ENCODE data around the gene ABTB2.

ABTB2 gene

DNA sequence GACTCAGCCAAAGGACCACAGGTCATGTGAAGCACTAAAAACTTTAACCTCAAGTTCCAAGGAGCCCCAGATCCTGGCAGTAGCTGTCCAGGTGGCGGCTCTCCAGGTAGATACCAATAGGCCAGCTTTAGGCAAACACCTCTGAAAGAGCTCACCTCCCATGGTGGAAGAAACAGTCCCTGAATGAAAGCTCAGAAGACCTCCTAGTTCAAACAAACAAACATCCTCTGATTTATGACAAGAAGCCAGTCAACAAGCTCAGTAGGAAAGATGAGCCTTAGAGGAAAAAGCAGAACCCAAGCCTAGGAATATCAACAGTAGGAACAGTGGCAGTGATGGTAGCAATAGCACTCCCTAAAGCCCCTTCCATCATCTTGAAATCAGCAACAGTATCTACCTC, 17.2 kb downstream of the ABTB2 start:
- Histone ChIP-seq H3K4me3 (ENCODE audit: low read length) (no peak overlapping the region), H3K9ac (ENCODE audit: low read length) (no peak overlapping the region), H3K36me3 (ENCODE audit: control insufficient read depth, insufficient read depth, low read length, severe bottlenecking) (no peaks in the 10 kb centered on the region), H3K9me3 (ENCODE audit: control insufficient read depth, low read length) (no peaks in the 10 kb centered on the region), H3K4me1 (ENCODE audit: control insufficient read depth, insufficient read depth, low read length) (peaks cover 28% of the 10 kb centered on the region), H3K27me3 (replicated peaks; ENCODE audit: control insufficient read depth, insufficient read depth, low read length) (no peaks in the 10 kb centered on the region)
- no peak for DNase-seq (ENCODE audit: low read depth)

DNA sequence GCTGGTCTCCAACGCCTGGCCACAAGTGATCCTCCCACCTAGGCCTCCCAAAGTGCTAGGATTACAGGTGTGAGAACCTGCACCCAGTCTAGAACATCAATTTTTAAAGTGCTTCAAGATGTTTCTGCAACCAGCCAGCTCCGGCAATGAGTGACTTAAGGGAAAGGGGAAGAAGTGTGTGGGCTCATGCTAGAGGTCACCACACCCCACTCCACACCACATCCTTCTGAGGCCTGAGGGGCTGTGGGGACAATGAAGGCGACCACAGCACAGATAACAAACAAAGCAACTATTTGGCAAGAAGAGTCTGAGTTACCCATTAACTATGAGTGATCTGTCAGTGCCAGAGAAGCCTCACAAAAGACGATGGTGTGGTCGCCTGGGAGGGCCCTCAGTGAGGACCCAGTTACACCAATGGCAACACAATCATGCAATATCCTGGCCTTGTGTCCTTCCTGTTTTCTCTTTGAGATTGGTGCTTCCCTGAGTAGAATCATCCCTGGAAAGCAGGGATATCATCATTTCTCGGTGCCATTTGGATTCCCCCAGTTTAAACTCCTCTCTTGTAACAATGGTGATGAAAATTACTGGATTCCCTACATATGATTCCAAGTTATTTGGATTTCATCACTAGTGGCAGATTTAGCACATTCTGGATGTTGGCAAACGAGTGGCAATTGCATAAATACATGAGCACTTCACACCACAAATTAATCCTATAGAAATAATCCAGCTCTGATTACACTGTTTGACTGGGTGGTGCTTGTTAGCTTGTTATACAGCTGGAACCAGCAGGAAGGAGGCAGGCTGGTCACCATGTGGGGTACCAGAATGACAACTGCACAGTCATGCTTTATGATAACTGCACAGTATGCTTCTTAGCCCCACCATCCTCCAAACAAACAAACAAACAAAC, 18.4 kb downstream of the ABTB2 start:
- Histone ChIP-seq H3K4me1 (ENCODE audit: control insufficient read depth, insufficient read depth, low read length) (peaks cover 16% of the 10 kb centered on the region), H3K9me3 (ENCODE audit: control insufficient read depth, low read length) (no peaks in the 10 kb centered on the region), H3K27me3 (replicated peaks; ENCODE audit: control insufficient read depth, insufficient read depth, low read length) (no peaks in the 10 kb centered on the region), H3K4me3 (ENCODE audit: low read length) (no peak overlapping the region), H3K9ac (ENCODE audit: low read length) (no peak overlapping the region), H3K36me3 (ENCODE audit: control insufficient read depth, insufficient read depth, low read length, severe bottlenecking) (no peaks in the 10 kb centered on the region)
- no peak for DNase-seq (ENCODE audit: low read depth)

- H3K36me3 ChIP-seq (ENCODE audit: control insufficient read depth, insufficient read depth, low read length, severe bottlenecking): no peaks in the 10 kb centered on the region
- no peak overlapping the region for H3K4me3 ChIP-seq (ENCODE audit: low read length)
- peaks cover 8% of the 10 kb centered on the region for H3K4me1 ChIP-seq (ENCODE audit: control insufficient read depth, insufficient read depth, low read length)
- no peaks in the 10 kb centered on the region for H3K27me3 ChIP-seq (replicated peaks; ENCODE audit: control insufficient read depth, insufficient read depth, low read length)
- H3K9ac ChIP-seq (ENCODE audit: low read length): no peak overlapping the region
- H3K9me3 ChIP-seq (ENCODE audit: control insufficient read depth, low read length): no peaks in the 10 kb centered on the region
- DNase-seq (ENCODE audit: low read depth): no peak
Measured at GRCh38 chr11:34337016-34337415, 20.8 kb downstream of the ABTB2 start.

GRCh38 chr11:34335801-34336200, 22.0 kb downstream of the ABTB2 start:
- no peak overlapping the region for H3K9ac ChIP-seq (ENCODE audit: low read length)
- H3K9me3 ChIP-seq (ENCODE audit: control insufficient read depth, low read length): no peaks in the 10 kb centered on the region
- H3K27me3 ChIP-seq (replicated peaks; ENCODE audit: control insufficient read depth, insufficient read depth, low read length): no peaks in the 10 kb centered on the region
- H3K4me1 ChIP-seq (ENCODE audit: control insufficient read depth, insufficient read depth, low read length): no peaks in the 10 kb centered on the region
- no peak overlapping the region for H3K4me3 ChIP-seq (ENCODE audit: low read length)
- no peak for DNase-seq (ENCODE audit: low read depth)
- no peaks in the 10 kb centered on the region for H3K36me3 ChIP-seq (ENCODE audit: control insufficient read depth, insufficient read depth, low read length, severe bottlenecking)

GRCh38 chr11:34335331-34335730, 22.5 kb downstream of the ABTB2 start:
- Histone ChIP-seq H3K4me1 (ENCODE audit: control insufficient read depth, insufficient read depth, low read length) (no peaks in the 10 kb centered on the region), H3K9ac (ENCODE audit: low read length) (no peak overlapping the region), H3K36me3 (ENCODE audit: control insufficient read depth, insufficient read depth, low read length, severe bottlenecking) (no peaks in the 10 kb centered on the region), H3K27me3 (replicated peaks; ENCODE audit: control insufficient read depth, insufficient read depth, low read length) (no peaks in the 10 kb centered on the region), H3K9me3 (ENCODE audit: control insufficient read depth, low read length) (no peaks in the 10 kb centered on the region), H3K4me3 (ENCODE audit: low read length) (no peak overlapping the region)
- DNase-seq (ENCODE audit: low read depth): no peak

DNA sequence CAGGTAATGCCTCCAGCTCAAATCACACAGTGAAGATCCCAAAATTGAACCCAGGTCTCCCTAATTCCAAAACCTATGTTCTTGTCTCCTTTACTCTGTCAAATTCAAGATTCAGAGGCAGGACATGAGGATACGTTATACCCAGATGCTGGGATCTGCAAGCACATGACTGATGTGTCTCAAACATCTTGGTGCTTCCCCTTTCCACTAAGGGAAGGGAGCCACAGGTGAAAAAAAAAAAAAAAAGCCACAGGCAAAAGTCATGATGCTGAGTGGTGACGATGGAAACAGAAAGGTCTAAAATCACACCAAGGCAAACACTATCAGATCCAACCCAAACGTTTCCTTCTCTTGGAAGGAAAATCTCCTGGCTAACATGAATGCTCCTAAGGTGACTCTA, 24.0 kb downstream of the ABTB2 start:
- Histone ChIP-seq H3K4me3 (ENCODE audit: low read length) (no peak overlapping the region), H3K9ac (ENCODE audit: low read length) (no peak overlapping the region), H3K27me3 (replicated peaks; ENCODE audit: control insufficient read depth, insufficient read depth, low read length) (no peaks in the 10 kb centered on the region), H3K4me1 (ENCODE audit: control insufficient read depth, insufficient read depth, low read length) (peaks cover 3% of the 10 kb centered on the region), H3K9me3 (ENCODE audit: control insufficient read depth, low read length) (no peaks in the 10 kb centered on the region), H3K36me3 (ENCODE audit: control insufficient read depth, insufficient read depth, low read length, severe bottlenecking) (no peaks in the 10 kb centered on the region)
- no peak for DNase-seq (ENCODE audit: low read depth)

DNA sequence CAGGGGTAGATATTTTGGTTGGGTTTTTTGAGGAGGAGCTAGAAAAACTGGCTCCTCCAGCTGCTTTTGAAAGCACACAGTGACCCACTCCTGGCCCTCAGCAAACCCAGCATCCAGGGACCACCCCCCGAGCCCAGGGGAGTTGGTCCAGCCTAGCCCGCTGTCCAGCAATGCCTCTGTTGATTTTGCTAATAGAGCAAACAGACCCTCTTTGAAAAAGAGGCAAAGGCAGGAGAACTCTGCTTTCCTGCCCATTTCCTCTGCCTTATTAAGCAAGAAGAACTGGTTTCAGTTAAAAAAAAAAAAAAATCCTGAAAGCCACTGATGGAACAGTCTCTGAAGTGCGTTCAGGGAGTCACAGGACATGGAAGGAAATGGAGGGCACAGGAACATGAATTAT, 25.3 kb downstream of the ABTB2 start:
- H3K36me3 ChIP-seq (ENCODE audit: control insufficient read depth, insufficient read depth, low read length, severe bottlenecking): no peaks in the 10 kb centered on the region
- H3K9me3 ChIP-seq (ENCODE audit: control insufficient read depth, low read length): no peaks in the 10 kb centered on the region
- no peaks in the 10 kb centered on the region for H3K27me3 ChIP-seq (replicated peaks; ENCODE audit: control insufficient read depth, insufficient read depth, low read length)
- peaks cover 15% of the 10 kb centered on the region for H3K4me1 ChIP-seq (ENCODE audit: control insufficient read depth, insufficient read depth, low read length)
- no peak overlapping the region for H3K9ac ChIP-seq (ENCODE audit: low read length)
- no peak overlapping the region for H3K4me3 ChIP-seq (ENCODE audit: low read length)
- no peak for DNase-seq (ENCODE audit: low read depth)

GRCh38 chr11:34331736-34332135, 26.1 kb downstream of the ABTB2 start:
- no peaks in the 10 kb centered on the region for H3K9me3 ChIP-seq (ENCODE audit: control insufficient read depth, low read length)
- H3K4me1 ChIP-seq (ENCODE audit: control insufficient read depth, insufficient read depth, low read length): peaks cover 18% of the 10 kb centered on the region
- H3K4me3 ChIP-seq (ENCODE audit: low read length): no peak overlapping the region
- H3K36me3 ChIP-seq (ENCODE audit: control insufficient read depth, insufficient read depth, low read length, severe bottlenecking): no peaks in the 10 kb centered on the region
- DNase-seq (ENCODE audit: low read depth): no peak
- no peaks in the 10 kb centered on the region for H3K27me3 ChIP-seq (replicated peaks; ENCODE audit: control insufficient read depth, insufficient read depth, low read length)
- H3K9ac ChIP-seq (ENCODE audit: low read length): no peak overlapping the region

DNA sequence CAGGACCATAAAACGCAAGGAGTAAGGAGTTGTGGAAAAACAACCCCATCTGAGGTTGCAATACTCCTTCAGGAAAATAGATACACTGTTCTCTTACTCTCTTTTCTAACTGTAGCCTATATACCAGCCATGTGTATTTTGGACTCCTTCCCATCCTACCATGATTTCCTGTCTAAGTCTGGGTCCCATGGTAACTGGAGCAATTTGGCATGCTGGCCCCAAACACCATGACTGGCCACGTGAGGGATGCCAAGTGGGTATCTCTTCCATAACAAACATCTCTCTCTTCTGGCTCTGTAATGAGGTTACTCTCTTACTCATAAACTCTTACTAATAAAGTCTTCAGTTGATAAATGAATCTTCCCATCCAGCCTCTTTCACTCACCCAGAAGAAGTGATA, 26.5 kb downstream of the ABTB2 start:
- no peak for DNase-seq (ENCODE audit: low read depth)
- Histone ChIP-seq H3K9me3 (ENCODE audit: control insufficient read depth, low read length) (no peaks in the 10 kb centered on the region), H3K9ac (ENCODE audit: low read length) (no peak overlapping the region), H3K27me3 (replicated peaks; ENCODE audit: control insufficient read depth, insufficient read depth, low read length) (no peaks in the 10 kb centered on the region), H3K36me3 (ENCODE audit: control insufficient read depth, insufficient read depth, low read length, severe bottlenecking) (no peaks in the 10 kb centered on the region), H3K4me1 (ENCODE audit: control insufficient read depth, insufficient read depth, low read length) (peaks cover 18% of the 10 kb centered on the region), H3K4me3 (ENCODE audit: low read length) (no peak overlapping the region)

DNA sequence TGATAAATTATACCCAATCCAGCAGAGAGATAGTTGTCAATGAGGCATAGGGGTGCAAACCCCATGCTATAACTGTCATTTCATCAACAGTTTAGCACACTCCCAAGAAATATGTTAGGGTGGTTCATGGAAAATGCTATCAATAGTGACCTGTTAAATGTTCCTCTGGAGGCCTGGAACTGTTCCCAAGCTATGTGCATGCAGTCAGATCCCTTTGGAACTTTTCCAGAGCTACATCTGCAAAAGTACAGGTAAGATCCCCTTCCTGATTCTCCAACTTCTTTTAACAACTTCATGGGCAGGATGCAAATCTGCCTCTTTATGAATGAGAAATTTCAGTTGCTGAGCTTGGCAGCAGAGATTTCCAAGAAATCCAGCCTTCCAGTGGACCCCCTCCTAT, 27.2 kb downstream of the ABTB2 start:
- no peaks in the 10 kb centered on the region for H3K36me3 ChIP-seq (ENCODE audit: control insufficient read depth, insufficient read depth, low read length, severe bottlenecking)
- H3K27me3 ChIP-seq (replicated peaks; ENCODE audit: control insufficient read depth, insufficient read depth, low read length): no peaks in the 10 kb centered on the region
- H3K4me3 ChIP-seq (ENCODE audit: low read length): no peak overlapping the region
- no peak overlapping the region for H3K9ac ChIP-seq (ENCODE audit: low read length)
- H3K9me3 ChIP-seq (ENCODE audit: control insufficient read depth, low read length): no peaks in the 10 kb centered on the region
- DNase-seq (ENCODE audit: low read depth): no peak
- peaks cover 18% of the 10 kb centered on the region for H3K4me1 ChIP-seq (ENCODE audit: control insufficient read depth, insufficient read depth, low read length)

DNA sequence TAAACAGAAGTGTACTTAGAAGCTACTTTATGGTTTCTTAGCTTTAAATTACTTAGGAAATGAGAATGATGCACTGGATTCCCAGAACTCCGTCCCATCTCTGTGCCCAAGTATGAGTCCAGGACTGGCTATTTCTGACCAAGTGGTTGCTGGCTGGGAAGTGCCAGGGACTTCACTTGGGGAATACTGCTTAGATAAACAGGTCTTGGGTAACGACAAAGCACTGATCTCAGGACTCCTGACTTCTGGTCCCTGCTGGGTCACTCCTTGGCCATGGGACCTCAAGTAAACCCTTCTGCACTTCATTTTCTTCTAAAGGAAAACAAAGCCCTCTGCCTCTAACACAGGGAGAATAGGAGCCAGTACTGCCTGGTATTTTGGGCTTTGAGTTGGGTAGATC, 27.9 kb downstream of the ABTB2 start:
- no peaks in the 10 kb centered on the region for H3K36me3 ChIP-seq (ENCODE audit: control insufficient read depth, insufficient read depth, low read length, severe bottlenecking)
- no peak for DNase-seq (ENCODE audit: low read depth)
- H3K27me3 ChIP-seq (replicated peaks; ENCODE audit: control insufficient read depth, insufficient read depth, low read length): no peaks in the 10 kb centered on the region
- H3K9me3 ChIP-seq (ENCODE audit: control insufficient read depth, low read length): no peaks in the 10 kb centered on the region
- H3K9ac ChIP-seq (ENCODE audit: low read length): no peak overlapping the region
- no peak overlapping the region for H3K4me3 ChIP-seq (ENCODE audit: low read length)
- peaks cover 18% of the 10 kb centered on the region for H3K4me1 ChIP-seq (ENCODE audit: control insufficient read depth, insufficient read depth, low read length)

DNA sequence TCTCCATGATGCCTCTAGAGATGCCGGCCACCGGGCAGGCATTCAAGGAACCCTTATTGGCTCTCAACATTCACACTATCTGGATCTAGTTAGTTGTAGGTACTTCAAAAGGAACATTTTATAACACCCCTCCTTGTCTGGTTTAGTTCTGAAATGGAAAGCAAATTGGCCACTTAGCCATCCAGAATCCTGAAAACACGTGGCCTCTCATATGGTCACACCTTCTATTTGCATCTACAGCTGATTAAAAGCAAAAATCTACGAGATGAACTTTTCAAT, 29.2 kb downstream of the ABTB2 start:
- Histone ChIP-seq H3K9ac (ENCODE audit: low read length) (no peak overlapping the region), H3K4me1 (ENCODE audit: control insufficient read depth, insufficient read depth, low read length) (peaks cover 23% of the 10 kb centered on the region), H3K9me3 (ENCODE audit: control insufficient read depth, low read length) (no peaks in the 10 kb centered on the region), H3K36me3 (ENCODE audit: control insufficient read depth, insufficient read depth, low read length, severe bottlenecking) (no peaks in the 10 kb centered on the region), H3K4me3 (ENCODE audit: low read length) (no peak overlapping the region), H3K27me3 (replicated peaks; ENCODE audit: control insufficient read depth, insufficient read depth, low read length) (no peaks in the 10 kb centered on the region)
- no peak for DNase-seq (ENCODE audit: low read depth)

All from adipocyte (in vitro differentiated cells).